MM.1S (cell line): ENCODE data around the gene ADAMTS4.

Experiments used
- EZH2 ChIP-seq: fragments of 300-600 bp; sonication (generic); optimal IDR thresholded peaks from 2 replicates; pipeline ENCODE3; 2017; ENCODE audit warnings: low read depth, mild to moderate bottlenecking, antibody characterized with exemption, low read length, mixed read lengths
- EZH2phosphoT487 ChIP-seq: fragments of 300-600 bp; sonication (generic); IDR thresholded peaks from 2 replicates; pipeline ENCODE4 v1.6.1; 2018; ENCODE audit warnings: antibody characterized with exemption, low read length
- TF ChIP-seq, protein P1 (sequence below): fragments of 300-600 bp; sonication (generic); IDR thresholded peaks from 2 replicates; pipeline ENCODE4 v1.5.1; 2016; ENCODE audit warnings: antibody characterized with exemption, low read length, mixed read lengths

DNA sequence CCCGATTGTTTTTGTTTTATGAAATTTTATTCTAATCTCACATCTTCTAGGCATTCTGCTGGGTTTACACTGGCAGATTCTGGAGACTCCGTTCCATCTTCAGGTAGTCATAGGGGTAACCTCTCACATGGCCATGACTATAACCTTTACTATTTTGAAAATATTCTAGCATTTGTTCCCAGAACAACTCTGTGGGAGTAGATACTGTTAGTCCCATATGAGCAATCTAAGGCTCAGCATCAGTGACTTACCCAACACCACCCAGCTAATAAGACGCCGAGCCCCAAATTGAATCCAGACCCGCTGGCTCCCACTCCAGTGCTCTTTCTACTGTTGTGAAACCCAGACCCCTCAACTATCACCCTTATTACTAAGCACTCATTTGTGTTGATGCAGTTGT lies 9.8 kb downstream of the ADAMTS4 start:
- TF ChIP-seq EZH2 (no peak), EZH2phosphoT487 (no peak)
- TF ChIP-seq, protein P1, sequence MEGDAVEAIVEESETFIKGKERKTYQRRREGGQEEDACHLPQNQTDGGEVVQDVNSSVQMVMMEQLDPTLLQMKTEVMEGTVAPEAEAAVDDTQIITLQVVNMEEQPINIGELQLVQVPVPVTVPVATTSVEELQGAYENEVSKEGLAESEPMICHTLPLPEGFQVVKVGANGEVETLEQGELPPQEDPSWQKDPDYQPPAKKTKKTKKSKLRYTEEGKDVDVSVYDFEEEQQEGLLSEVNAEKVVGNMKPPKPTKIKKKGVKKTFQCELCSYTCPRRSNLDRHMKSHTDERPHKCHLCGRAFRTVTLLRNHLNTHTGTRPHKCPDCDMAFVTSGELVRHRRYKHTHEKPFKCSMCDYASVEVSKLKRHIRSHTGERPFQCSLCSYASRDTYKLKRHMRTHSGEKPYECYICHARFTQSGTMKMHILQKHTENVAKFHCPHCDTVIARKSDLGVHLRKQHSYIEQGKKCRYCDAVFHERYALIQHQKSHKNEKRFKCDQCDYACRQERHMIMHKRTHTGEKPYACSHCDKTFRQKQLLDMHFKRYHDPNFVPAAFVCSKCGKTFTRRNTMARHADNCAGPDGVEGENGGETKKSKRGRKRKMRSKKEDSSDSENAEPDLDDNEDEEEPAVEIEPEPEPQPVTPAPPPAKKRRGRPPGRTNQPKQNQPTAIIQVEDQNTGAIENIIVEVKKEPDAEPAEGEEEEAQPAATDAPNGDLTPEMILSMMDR = no peak
